Measurements from ENCODE around the gene SEPTIN1. TPM values are rescaled to one million over a fixed set of nuclear protein-coding genes. Genes with fewer than 3 reads are reported as not detected.

The SEPTIN1 gene
- total RNA-seq, 2 experiments from 2014 or later, result 133 to 181 TPM

GRCh38 chr16:30357715-30358576 is 24.4 kb downstream of the SEPTIN1 start:
- CTCF ChIA-PET (ENCODE audit: unreplicated experiment), result no interaction called here
- peaks cover 36% of the 10 kb centered on the region for H3K4me1 ChIP-seq (ENCODE audit: insufficient read depth, low read length, poor library complexity, severe bottlenecking)

GRCh38 chr16:30357085-30357714 is 25.2 kb downstream of the SEPTIN1 start:
- peaks cover 35% of the 10 kb centered on the region for H3K79me2 ChIP-seq (ENCODE audit: insufficient read depth, low read depth, low read length)
- H2AFZ ChIP-seq (ENCODE audit: low read length), result no peak overlapping the region
- TF ChIP-seq EZH2phosphoT487 (IDR thresholded peaks at IDR 0.05; ENCODE audit: borderline replicate concordance, low read depth, low read length) (no peak), CTCF (conservative IDR thresholded peaks at IDR 0.05; ENCODE audit: low read length) (no peak)
- H3K36me3 ChIP-seq (ENCODE audit: insufficient read depth, low read length), result peaks cover 79% of the 10 kb centered on the region
- no peak for DNase-seq (ENCODE audit: low spot score)
- ChIA-PET CTCF (ENCODE audit: unreplicated experiment) (interaction anchor here (0.6 kb wide), 1 partner anchor 171 kb away, joined by 7 read pairs; no protein-coding TSS in a partner anchor), POLR2A (interaction anchor here (0.5 to 1.8 kb wide), 4 partner anchors 14 to 555 kb away, joined by 4 to 10 read pairs (median 6); partner anchors contain the start of genes SEPTIN1, TBC1D10B and ZNF48)
- no peaks in the 10 kb centered on the region for H4K20me1 ChIP-seq (ENCODE audit: insufficient read depth, low read length)
- H3K4me1 ChIP-seq (ENCODE audit: insufficient read depth, low read length, poor library complexity, severe bottlenecking), result peaks cover 43% of the 10 kb centered on the region
- BruUV-seq (replicated peaks), result no TSS peak
- intact Hi-C loops (cut with micrococcal nuclease; ENCODE audit: unreplicated experiment), result loop anchor here (10.0 kb wide), 1 partner anchor 292 kb away; the partner anchor contains the start of gene ALDOA
- peak overlapping the region; percentile 99 for H3K4me2 ChIP-seq (ENCODE audit: low read length)
- H3K4me3 ChIP-seq (ENCODE audit: low read depth, low read length, poor library complexity, severe bottlenecking), result no peak overlapping the region
- no peaks in the 10 kb centered on the region for H3K9me3 ChIP-seq (ENCODE audit: low read length)
- H3K9me2 ChIP-seq (ENCODE audit: insufficient read depth, low read length), result no peaks in the 10 kb centered on the region
- H3K27ac ChIP-seq (ENCODE audit: low read depth, low read length, poor library complexity, severe bottlenecking), result peak overlapping the region; percentile 76

More at GRCh38 chr16:30357715-30358576, 24.4 kb downstream of the SEPTIN1 start:
- POLR2A ChIA-PET, result interaction anchor here (1.8 kb wide), 1 partner anchor 13 kb away, joined by 7 read pairs; the partner anchor contains the start of gene TBC1D10B
- H3K4me3 ChIP-seq (ENCODE audit: low read depth, low read length, poor library complexity, severe bottlenecking), result no peak overlapping the region
- peaks cover 35% of the 10 kb centered on the region for H3K79me2 ChIP-seq (ENCODE audit: insufficient read depth, low read depth, low read length)
- no peak for DNase-seq (ENCODE audit: low spot score)
- H3K4me2 ChIP-seq (ENCODE audit: low read length), result no peak overlapping the region
- H3K36me3 ChIP-seq (ENCODE audit: insufficient read depth, low read length), result peaks cover 79% of the 10 kb centered on the region
- TF ChIP-seq EZH2phosphoT487 (IDR thresholded peaks at IDR 0.05; ENCODE audit: borderline replicate concordance, low read depth, low read length) (no peak), CTCF (conservative IDR thresholded peaks at IDR 0.05; ENCODE audit: low read length) (no peak)
- H3K27ac ChIP-seq (ENCODE audit: low read depth, low read length, poor library complexity, severe bottlenecking), result peak overlapping the region; percentile 76
- no peaks in the 10 kb centered on the region for H4K20me1 ChIP-seq (ENCODE audit: insufficient read depth, low read length)
- H3K9me2 ChIP-seq (ENCODE audit: insufficient read depth, low read length), result no peaks in the 10 kb centered on the region
- H2AFZ ChIP-seq (ENCODE audit: low read length), result no peak overlapping the region
- H3K9me3 ChIP-seq (ENCODE audit: low read length), result no peaks in the 10 kb centered on the region
- no TSS peak for BruUV-seq (replicated peaks)
- intact Hi-C loops (cut with micrococcal nuclease; ENCODE audit: unreplicated experiment), result loop anchor here (10.0 kb wide), 1 partner anchor 293 kb away; the partner anchor contains the start of gene ALDOA

Data from OCI-LY7 (cell line).